GM18907 (cell line): Measurements from ENCODE around the gene CNOT4.
"Not testable (repeated sequence)": the region's sequence is repeated elsewhere in the genome, so short reads cannot be mapped to it uniquely, and the experiment has no call there.

Experiments used
- ATAC-seq: cut with Tn5 transposase; IDR thresholded peaks from one replicate; pipeline ENCODE4 v1.9.1; 2021; ENCODE audit warnings: mild to moderate bottlenecking, moderate library complexity; ENCODE audit not compliant: unreplicated experiment

The CNOT4 gene

DNA sequence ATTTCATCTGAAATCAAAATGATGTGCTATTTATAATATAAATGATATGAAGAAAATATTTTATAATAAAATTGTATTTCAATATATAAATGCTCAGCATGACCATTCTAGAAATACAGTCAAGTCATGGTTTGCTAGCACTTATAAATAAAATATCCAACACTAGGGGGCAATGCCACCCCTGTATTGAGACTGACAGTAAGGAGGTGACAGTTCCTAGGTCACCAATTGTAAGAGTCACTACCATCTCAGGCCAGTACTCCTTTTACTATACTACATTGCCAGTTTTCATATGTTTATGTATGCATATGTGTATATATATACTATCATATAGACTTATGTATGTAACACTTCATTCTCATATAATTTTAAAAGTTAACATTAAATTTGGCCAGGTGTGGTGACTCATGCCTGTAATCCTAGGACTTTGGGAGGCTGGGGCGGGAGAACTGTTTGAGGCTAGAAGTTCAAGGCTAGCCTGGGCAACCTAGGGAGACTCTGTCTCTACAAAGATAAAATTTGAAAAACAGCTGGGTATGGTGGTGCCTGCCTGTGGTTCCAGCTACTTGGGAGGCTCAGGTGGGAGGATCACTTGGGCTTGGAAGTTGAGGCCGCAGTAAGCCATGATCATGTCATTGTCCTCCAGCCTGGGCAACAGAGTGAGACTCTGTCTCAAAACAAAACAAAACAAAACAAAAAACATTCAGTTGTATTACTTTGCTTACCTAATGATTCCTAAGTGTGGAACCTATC lies 2.4 kb upstream of the CNOT4 start:
- peak; percentile 37 for ATAC-seq

DNA sequence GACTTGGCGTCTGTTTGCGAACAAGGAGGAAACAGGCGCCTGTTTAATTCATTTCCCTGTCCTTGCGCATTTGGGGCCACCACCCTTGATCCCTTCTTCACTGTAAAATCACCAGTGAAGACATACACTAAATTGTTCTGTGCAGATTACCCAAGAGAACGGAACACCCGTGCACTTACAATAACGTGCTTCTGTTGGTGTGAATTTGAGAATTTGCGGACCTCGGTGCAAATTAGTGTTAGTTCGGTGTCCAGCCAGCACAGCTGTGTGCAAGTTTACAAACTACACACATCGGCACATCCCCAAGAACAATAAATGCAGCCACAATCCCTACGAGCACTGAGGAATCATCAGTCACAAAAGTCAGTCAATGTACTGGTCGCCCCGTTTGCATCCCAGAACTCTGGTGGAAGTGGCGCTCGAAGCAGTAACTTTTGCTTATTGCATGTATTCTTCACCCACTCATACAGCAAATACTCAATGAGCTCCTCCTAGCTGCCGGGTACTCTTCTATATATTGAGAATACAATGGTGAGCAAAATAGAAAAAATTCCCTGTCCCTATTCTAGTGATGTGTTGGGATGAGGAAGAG lies 786 bp upstream of the CNOT4 start:
- ATAC-seq: no peak

DNA sequence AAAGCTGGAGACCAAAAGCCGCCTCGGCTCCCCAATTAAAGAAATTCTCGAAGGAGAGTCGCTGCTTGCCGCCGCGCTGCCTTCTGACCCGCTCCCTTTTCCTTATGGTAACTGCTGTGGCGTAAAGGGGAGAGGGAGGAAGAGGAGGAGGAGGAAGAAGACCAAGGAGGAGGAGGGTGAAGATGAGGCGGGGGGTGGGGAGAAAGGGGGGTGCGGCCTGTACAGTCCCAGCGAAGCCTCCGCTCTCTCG lies 388 bp downstream of the CNOT4 start:
- no peak for ATAC-seq

DNA sequence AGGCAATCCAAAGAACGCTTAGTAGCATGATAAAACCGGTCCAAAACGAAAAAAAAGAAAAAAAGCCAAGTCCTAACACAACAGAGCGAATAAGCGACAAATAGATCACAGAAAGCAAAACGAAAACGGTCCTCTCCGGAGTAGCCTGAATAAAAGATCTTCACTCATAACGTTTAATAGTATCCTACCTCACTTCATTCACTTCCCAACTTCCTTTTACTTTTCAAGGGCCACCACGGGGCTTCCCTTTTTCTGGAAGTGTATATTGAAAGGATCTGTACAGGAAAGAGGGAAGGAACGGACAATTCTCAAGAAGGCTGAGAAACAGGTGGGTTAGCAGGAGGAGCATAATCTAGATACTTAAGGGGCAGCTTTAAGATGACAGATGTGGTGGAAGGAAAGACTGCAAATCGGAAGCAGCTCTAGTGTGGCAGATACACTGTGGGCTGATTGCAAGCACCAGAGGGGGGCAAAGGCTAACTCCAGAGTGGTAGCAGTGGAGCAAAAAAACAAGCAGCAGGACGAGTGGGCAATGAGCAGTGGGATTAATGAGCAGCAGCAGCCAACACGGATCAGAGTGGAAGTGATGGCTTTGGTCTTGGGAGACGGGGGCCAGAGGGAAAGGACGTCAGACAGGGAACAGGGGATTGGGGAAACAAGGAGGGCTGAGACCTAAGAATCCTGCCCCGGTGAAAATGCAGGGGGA lies 866 bp downstream of the CNOT4 start:
- ATAC-seq: peak; percentile 39

DNA sequence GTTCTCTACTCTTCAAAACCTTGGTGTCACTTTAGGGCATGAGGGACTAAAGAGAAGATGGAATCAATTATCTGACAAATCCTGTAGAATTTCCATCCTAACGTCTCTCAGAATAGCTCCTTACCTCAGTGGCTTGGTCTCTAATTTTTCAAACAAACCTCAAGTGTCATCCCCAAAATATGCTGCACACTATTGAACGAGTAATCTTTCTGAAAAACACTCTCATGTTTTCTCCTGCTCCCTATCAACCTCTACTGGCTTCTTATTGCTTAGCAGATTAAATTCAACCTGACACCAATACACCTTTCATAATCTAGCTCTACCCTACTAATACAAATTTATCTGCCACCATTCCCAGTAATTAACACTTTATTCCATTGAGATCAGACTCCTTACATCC lies 8.5 kb downstream of the CNOT4 start:
- no peak for ATAC-seq

DNA sequence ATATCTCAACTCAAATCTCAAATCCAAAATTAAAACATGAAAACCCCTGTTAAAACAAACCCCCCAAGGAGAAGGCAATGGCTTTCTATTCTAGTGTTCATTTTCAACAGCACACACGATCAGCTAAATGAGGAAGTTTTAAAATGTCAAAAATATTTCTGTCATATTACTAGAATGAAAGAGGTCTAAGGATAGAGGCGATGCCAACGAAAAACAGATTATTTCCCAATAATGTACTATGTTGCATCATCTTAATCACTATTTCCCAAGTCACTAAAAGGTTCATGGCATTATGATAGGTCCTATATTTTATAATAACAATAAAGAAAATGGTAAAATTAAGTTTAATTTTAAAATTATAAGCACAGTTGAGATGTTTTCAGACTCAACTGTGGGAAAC lies 10.1 kb downstream of the CNOT4 start:
- no peak for ATAC-seq

DNA sequence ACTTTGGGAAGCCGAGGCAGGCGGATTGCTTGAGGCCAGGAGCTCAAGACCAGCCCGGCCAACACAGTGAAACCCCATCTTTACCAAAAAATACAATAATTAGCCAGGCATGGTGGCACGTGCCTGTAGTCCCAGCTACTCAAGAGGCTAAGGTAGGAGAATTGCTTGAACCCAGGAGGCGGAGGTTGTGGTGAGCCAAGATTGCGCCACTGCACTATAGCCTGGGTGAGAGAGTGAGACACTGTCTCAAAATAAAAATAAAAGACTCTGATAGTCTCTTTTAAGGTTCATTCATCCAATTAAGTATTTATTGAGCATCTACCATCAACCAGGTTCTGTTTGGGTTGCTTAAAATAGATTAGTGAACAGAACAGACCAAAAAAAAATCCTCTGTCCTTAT lies 12.7 kb downstream of the CNOT4 start:
- not testable (repeated sequence) for ATAC-seq

DNA sequence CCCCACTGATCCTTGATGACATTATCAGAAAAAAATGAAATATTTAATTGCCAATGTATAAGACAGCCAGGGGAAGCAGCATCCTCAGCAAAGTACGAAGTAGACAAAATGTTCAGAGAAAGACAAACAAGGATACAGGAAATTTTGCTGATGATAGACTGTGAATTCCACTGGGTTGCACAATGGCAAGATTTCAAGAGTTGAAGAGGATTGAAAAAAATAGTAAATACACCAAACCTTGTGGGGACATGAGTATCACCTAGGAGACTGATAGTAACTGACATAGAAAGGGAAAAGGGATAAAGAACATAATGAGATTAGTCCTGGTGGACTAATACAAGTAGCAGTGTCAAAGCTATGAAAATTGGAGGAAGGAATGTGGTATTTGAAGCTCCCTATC lies 16.5 kb downstream of the CNOT4 start:
- ATAC-seq: no peak

DNA sequence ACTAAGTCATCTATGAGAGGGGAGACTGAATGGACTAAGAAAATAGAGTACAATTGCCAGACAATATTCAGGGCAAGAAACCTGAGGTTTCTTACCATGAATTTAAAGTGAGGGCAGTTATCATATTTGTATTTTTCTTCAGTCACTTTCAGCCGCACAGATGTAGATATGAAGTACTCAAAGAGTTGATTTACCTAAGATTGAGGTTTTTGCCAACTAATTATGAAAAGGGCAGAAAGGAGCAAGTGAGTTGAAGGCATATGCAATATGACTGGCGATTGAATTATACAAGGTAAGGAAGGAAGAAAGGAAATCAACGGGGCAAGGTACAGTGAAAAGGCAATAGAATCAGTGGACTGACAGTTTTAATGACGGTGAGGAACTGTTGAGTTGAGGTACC lies 17.8 kb downstream of the CNOT4 start:
- ATAC-seq: no peak

DNA sequence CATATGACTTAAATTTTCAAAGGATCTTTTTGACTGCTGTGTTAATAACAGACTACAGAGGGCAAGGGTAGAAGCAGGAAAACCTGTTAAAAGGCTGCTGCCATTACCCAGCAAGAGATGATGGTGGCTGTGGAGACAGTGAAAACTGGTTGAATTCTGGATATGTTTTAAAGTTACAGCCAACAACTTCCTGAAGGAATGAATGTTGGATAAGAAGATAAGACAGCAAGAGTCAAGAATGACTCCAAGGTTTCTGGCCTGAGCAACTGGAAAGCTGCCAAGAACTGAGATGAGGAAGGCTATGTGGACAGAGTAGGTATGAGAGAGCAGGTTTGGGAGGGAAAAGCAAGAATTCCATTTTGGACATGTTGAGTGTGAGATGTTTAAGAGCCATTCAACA lies 19.1 kb downstream of the CNOT4 start:
- no peak for ATAC-seq

DNA sequence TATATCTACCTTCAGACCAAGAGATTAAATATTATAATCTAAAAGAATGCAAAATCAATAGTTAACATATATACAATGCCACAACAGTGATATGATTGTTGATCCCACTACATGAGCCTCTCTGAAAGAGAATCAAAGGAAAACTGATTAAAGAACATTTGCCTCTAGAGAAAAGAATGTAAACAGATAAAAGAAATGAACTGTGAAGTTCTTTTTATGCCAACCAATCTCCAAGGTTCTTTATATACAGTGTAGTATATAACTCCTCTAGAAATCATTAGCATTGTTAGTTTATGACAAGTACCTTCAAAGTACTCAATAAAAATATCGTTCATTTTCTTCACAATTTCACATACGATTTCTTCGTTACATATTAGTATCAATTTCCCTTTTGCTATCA lies 20.1 kb downstream of the CNOT4 start:
- no peak for ATAC-seq

DNA sequence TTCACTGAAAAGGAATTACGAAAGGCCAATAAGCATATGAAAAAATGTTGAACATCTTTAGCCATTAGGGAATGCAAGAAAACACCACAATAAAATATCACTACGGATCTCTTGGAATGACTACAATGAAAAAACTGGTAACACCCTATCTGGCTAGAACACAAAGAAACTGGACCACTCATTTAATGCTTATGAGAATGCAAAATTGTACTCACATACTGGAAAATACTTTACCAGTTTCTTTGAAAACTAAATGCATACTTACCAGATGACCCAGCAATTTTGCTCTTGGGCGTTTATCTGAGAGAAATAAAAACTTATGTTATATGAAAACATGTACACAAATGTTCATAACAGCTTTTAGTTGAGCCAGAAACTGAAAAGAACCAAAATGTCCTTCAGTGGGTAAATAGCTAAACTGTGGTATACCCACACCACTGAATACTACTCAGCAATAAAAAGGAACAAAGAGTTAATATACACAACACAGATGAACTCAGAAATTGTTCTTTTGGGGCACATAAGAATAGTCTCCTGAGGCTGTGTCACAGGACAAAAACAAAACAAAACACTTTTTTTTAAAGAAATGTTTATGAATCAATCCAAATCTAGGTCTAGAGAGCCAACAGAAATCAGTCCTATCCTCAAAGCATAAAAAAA lies 23.5 kb downstream of the CNOT4 start:
- no peak for ATAC-seq

DNA sequence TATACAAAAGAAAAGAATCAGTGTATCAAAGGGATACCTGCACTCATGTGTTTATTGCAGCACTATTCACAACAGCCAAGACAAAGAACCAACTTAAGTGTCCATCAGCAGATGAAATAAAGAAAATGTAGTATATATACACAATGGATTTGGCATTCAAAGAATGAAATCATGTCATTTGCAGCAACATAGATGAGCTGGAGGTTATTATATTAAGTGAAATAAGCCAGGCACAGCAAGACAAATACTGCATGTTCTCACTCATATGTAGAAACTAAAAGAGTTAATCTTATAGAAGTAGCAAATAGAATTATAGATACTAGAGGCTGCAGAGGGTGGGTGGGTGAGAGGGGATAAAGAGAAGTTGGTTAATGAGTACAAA lies 28.3 kb downstream of the CNOT4 start:
- no peak for ATAC-seq

DNA sequence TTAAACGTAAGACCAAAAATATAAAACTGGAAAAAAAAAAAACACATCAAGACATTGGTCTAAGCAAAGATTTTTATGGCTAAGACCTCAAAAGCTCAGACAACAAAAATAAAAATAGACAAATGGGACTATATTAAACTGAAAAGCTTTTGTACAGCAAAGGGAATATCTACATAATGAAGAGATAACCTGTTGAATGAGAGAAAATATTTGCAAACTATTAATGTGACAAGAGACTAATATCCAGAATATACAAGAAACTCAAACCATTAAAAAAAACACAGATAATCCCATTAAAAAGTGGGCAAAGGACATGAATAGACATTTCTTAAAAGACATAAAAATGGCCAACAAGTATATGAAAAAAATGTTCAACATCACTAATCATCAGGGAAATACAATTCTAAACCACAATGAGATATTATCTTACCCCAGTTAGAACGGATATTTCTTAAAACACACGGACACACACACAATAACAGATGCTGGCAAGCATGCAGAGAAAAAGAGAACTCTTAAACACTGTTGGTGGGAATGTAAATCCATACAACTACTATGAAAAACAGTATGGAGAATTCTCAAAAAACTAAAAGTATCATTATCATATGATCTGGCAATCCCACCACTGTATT lies 28.8 kb downstream of the CNOT4 start:
- no peak for ATAC-seq

DNA sequence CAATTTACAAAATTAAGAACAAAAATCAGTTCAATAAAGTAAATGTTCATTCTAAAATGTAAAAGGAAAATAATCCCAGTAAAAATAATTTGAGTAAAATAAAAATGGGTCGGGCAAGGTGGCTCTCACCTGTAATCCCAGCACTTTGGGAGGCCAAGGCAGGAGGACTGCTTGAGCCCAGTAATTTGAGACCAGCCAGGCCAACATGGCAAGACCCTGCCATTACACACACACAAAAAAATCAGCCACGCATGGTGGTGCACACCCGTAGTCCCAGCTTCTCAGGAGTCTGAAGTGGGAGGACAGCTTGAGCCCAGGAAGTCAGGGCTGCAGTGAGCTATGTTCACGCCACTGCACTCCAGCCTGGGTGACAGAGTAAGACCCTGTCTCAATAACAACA lies 34.4 kb downstream of the CNOT4 start:
- ATAC-seq: no peak

DNA sequence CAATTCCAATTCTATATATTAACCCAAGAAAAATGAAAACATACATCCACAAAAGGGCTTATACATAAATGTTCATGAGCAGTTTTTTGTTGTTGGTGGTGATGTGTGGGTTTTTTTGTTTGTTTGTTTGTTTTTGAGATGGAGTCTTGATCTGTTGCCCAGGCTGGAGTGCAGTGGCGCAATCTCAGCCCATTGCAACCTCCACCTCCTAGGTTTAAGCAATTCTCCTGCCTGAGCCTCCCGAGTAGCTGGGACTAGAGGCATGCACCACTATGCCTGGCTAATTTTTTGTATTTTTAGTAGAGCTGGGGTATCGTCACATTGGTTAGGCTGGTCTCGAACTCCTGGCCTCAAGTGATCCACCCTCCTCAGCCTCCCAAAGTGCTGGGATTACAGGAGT lies 40.2 kb downstream of the CNOT4 start:
- not testable (repeated sequence) for ATAC-seq

DNA sequence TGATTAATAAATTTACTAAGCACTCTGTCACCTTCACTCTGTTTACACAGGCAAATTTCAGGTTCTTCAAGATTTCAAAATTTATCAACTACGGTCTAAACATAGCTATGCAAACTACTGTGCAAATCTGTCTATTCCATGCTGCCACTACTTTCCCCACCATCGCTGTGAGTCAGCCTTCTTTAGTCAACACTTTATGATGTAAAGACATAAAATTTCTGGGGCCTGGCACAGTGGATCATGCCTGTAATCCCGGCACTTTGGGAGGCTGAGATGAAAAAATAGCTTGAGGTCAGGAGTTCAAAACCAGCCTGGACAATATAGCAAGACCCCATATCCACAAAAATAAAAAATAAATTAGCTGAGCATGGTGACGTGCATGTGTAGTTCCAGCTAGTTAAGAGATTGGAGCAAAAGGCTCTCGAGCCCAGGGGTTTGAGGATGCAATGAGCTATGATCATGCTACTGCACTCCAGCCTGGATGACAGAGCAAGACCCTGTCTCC lies 42.6 kb downstream of the CNOT4 start:
- peak; percentile 62 for ATAC-seq

DNA sequence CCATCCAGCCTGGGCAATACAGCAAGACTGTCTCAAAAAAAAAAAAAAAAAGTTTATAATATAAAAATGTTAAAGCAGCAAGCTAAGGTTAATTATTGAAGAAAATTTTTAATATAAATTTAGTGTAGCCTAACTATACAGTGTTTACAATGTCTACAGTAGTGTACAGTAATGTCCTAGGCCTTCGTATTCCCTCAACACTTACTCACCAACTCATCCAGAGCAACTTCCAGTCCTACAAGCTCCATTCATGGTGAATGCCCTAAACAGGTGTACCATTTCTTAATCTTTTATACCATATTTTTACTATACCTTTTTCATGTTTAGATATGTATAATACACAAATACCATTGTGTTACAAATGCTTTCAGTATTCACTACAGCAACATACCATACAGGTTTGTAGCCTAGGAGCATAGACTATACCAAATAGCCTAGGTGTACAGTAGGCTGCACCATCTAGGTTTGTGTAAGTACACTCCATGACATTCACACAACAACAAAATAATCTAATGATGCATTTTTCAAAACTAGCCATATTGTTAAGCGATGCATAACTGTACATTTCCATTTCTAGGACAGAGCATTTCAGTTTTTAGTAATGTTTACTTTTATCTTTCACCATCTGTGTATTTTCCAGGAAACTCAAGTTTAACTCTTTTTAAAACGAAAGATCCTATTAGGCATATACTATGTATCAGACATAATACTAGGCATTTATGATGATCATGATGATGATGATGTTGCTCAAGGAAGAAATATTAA lies 43.3 kb downstream of the CNOT4 start:
- ATAC-seq: peak; percentile 19

DNA sequence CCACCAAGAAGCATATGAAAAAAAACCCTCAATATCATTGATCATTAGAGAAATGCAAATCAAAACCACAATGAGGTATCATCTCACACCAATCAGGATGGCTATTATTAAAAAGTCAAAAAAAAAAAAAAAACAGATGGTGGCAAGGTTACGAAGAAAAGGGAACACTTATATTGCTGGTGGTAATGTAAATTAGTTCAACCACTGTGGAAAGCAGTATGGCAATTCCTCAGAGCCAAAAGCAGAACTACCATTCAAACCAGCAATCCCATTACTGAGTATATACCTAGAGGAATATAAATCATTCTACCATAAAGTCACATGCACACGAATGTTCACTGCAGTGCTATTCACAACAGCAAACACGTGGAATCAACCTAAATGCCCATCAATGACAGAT lies 46.0 kb downstream of the CNOT4 start:
- ATAC-seq: no peak

DNA sequence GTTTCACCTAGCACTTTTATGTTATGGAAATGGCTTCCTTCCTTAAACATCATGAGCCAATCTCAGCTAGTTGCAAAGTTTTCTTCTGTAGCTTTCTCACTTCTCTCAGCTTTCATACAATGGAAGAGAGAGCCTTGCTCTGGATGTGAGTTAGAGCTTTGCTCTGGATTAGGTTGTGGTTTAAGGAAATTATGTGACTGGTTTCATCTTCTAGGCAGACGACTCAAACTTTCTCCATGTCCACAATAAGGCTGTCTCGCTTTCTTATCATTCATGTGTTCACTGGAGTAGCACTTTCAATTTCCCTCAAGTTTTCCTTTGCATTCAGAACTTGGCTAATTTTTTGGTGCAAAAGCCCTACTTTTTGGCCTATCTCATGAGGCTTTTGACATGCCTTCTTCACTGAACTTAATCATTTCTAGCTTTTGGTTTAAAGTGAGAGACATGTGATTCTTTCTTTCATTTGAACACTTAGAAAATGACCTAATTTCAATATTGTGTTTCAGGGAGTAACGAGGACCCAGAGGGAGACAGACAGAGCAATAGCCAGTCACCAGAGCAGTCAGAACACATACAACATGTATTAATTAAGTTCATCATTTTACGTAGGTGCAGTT lies 49.8 kb downstream of the CNOT4 start:
- no peak for ATAC-seq
